HG03103 (cell line): ENCODE results near the gene SLC7A4.
"Not testable (repeated sequence)": the region's sequence is repeated elsewhere in the genome, so short reads cannot be mapped to it uniquely, and the experiment has no call there.

Source experiments
- ATAC-seq: cut with Tn5 transposase; IDR thresholded peaks from one replicate; pipeline ENCODE4 v1.9.1; 2021; ENCODE audit warnings: low read depth; ENCODE audit not compliant: unreplicated experiment

Gene SLC7A4, protein sequence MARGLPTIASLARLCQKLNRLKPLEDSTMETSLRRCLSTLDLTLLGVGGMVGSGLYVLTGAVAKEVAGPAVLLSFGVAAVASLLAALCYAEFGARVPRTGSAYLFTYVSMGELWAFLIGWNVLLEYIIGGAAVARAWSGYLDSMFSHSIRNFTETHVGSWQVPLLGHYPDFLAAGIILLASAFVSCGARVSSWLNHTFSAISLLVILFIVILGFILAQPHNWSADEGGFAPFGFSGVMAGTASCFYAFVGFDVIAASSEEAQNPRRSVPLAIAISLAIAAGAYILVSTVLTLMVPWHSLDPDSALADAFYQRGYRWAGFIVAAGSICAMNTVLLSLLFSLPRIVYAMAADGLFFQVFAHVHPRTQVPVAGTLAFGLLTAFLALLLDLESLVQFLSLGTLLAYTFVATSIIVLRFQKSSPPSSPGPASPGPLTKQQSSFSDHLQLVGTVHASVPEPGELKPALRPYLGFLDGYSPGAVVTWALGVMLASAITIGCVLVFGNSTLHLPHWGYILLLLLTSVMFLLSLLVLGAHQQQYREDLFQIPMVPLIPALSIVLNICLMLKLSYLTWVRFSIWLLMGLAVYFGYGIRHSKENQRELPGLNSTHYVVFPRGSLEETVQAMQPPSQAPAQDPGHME

DNA sequence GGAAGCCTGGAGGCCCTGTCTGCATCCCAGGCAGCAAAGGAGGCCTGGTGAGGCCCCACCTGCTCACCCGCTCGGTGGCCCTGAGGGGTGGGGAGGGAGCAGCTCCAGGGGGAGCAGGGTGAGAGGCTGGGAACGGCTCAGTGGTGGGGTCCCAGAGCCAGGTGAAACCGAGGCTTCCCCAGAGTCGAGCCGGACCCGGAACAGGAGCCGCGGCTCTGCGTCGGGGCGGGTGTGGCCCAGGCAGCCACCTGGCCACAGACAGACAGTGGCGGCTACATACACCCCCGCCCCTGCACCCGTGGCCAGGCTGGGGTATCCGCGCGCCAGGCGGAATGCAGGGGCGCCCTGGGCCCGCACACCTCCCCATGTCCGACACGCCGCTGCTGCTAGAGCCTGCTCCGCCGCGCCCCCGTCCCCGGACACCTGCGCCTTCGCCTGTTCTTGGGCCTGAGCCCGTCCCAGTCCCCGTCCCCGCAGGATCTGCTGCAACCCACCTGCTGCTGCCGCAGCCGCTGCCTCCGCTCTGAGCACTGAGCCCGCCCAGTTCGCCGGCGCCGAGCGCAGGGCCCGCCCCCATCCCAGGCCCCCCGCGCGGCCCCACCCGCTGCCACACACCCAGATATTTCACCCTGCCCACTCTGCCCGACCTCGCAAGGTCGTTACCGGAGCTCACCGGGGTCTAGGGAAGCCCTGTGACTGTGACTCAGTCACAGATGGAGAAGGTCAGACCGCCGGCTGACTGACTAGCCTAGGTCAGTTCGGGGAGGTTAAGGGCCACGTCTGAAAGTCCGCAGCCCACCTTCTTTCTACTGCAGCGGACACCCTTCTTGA lies at the start of gene SLC7A4:
Gene SLC7A4, minus strand, starts transcription at position 525 of the 831 bp plus-strand sequence. CDS start 749 bp downstream, outside the sequence.
- no peak for ATAC-seq

DNA sequence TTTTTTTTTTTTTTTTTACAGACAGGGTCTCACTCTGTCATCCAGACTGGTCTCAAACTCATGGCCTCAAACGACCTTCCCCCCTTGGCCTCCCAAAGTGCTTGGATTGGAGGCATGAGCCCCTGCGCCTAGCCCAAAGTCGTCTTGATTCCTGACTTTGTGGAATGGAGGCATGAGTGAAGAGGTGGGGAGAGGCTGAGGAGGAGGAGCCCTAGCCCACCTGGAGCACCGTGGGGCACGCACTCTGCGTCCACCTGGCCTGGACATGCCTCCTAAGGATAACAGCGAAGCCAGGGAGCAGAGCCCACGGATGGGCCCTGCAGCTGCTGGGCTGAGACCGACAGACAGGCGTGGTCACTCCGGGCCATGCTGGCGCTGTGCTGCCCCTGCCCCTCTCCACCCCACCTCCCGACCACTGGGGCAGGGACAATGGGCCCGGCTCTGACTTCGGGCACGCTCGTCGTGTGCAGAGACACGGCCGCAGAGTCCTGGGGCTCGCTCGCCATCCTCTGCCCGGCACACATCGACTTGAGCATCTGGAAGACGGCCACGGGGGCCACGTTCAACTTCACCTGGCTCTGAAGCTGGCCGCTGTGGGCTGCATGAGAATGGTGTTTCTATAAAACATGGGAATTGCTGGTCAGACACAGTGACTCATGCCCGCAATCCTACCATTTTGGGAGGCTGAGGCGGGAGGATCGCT lies 48.2 kb upstream of the SLC7A4 start:
- ATAC-seq, result no peak

DNA sequence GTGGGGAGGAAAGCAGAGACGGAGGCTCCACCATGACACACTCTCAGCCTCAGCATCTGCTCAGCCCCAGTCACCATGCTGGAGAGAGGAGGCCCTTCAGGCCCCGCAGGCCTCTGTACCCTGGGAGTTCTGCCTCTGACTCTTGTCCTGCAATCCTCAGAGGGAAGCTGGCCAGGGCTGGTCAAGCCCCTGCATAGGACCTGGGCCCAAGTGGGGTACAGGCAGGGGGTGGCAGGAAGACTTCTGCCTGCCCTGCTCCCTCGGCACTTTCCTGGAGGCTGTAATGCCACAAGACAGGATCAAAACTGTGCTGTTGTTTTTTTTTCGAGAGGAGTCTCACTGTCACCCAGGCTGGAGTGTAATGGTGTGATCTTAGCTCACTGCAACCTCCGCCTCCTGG lies 47.1 kb upstream of the SLC7A4 start:
- no peak for ATAC-seq

DNA sequence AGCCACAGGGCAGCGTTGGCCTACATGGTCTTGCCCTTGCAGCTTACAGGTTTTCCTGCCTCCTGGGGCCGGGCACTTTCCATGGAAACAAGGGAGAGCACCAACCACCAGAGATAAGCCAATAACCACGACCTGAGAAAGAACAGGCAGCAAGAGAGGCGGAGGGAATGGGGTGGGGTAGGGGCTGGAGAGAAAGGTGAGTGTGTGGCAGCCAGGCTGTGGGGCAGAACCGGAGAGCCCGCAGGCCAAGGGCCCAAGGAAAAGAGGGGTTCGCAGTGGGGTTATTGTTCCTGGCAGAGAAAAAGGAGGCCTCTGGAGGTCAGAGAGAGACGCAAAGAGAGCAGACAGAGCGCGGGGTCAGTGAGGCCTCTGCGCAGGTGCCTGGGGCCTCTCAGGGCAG lies 46.6 kb upstream of the SLC7A4 start:
- no peak for ATAC-seq

DNA sequence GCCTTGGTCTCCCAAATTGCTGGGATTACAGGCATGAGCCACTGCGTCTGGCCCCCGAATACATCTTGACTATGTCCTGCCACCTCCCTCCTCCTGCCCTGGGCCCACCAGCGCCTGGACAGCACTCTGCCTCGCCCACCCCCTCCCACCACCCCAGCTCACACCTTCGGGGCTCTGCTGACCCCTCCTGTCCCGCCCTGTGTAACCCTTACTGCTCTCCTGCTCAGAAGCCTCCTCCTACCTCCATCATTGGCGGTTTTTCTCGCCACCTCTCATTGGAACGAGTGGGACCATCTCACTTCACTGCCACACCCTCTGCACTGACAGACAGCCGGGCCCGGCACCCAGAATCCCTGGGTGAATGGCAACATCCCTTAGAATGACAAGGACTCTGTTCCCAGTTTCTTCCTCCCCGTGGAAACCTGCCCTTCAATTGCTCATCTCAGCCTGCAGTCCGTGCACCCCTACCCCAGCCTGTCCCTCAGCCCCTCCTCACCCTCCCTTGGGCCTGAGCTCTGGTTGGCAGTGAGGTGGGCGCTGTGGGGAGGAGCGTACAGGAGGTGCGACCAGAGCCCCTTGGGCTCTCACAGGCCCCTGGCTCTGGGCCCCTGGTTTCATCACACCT lies 45.6 kb upstream of the SLC7A4 start:
- ATAC-seq, result no peak

DNA sequence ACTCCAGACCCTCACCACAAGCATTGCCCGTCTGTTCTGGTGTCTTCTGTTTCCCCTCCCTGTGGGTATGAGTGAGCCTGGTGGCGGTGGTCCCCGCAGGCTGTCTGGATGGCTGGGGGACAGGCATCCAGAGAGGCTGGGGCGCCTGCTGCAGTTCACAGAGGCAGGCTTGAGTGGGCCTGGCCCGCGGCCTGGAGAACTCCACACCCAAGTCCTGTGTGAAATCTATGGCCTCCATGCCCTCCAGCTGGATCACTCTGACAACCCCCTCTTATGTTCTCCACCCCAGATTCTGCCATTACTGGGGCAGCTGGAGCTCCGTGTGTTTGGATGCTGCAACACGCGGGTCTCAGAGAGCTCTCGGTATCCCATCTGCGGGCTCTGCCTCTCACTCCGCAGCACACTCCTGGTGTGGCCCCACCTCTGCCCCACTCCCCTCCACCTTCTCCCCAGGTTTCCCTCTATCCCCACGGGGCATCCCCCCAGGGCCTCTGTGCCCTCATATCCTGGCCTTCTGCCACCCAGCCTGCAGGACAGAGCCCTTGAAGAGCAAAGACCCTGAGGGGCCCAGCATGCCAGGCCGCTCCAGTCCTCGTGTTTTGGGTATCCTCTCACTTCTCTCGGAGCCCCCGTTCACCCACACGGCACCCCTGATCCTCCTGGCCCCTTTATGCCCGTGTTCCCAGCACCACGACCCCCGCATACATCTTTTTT lies 44.7 kb upstream of the SLC7A4 start:
- no peak for ATAC-seq

DNA sequence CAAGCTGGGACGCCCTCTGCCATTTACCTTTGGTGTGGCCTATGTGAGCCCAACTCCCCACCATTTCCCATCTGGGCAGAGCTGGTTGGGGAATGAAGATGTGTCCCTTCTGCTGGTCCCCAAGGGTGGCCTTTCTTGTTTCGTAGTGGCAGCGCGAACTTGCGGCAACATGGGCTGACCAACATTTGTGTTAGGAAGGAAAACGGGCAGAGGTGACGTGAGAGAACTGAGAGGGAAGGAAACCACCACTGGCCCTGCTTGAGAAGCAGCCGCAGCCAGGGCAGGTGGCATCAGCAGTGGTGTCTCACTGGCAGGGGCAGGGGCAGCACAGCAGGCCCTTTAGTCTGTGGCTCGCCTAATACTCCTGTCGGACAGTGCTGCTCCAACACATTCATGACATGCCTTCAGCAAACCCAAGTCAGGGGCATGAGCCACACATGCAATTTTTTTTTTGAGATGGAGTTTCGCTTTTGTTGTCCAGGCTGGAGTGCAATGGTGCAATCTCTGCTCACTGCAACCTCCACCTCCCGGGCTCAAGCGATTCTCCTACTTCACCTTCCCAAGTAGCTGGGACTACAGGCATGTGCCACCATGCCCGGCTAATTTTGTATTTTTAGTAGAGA lies 43.3 kb upstream of the SLC7A4 start:
- ATAC-seq, result no peak

DNA sequence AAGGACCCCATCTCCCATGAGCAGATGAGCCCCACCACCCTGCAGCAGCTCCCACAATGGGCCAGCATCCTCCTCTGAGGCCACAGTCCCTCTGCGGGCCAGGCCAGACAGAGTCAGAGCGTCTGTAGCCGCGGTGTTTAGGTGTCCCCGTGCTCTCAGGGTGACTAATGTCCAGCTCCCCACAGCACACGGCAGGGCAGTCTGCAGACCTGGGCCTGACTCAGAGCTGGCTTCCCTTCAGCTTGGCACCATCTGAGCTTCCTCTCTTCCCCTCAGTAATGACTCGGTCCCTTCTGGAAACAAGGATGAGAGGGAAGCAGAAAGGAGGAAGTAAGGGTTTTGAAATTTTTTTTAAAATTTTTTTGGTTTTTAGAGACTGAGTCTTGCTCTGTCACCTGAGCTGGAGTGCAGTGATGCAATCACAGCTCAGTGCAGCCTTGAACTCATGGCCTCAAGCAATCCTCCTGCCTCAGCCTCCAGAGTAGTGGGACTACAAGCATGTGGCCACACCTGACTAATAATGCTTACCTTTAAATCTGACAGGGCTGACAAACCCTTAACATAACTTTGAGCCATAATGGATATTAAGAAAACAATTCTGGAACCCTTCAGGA lies 41.8 kb upstream of the SLC7A4 start:
- ATAC-seq, result no peak

DNA sequence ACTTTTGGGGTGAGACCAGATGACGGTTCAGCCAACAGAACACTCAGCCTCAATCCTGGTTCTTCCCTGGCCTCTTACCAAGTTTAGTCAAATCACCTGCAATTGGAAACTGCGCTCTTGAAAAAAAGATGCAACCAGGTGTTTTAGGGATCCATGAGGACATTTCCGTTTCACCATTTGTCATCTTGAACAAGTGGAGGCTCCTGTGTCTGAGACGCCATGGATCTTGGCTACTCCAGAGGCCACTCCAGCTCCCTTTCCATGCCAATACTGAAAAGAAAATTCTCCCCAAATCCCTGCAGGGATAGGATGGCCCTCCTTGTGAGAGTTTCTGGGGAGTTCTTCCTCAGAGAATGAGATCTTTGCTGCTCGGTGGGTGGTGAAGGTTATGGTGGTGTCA lies 41.1 kb upstream of the SLC7A4 start:
- no peak for ATAC-seq

DNA sequence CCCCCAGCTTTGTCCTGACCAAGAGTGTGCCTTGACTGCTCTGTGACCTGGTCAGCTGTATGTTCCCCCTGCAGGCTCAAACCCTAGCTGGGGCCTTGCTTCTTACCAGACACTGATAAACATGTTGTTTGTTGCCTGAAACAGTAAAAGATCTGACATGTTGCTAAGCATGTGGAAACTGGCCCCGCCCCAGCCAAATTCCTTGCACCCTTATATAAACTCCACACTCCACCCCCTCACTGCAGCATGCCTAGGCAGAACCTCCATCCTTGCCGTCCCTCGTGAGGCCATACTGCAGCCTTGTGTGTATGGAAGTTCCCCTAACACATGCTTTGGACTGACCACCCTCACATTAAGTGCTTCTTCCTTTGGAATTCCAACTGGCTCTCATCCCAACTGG lies 40.7 kb upstream of the SLC7A4 start:
- no peak for ATAC-seq

DNA sequence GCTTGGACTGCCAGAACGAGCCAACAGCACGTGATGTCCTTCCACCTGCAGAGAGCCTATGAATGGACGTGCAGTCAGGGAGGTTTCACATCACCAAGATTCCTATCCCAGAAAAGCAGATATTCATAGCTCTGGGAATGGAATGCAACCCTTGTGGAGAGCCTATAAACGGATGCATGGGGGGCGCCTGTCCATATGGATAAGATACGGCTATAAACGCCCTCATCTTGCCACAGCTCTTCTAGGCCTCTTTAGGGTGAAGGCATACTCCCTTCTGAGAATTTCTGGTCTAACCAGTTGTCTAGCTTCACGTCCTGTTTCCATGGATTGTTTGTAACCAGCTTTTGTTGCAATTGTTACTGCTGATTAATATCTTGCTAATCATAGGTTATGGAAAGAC lies 39.4 kb upstream of the SLC7A4 start:
- not testable (repeated sequence) for ATAC-seq

DNA sequence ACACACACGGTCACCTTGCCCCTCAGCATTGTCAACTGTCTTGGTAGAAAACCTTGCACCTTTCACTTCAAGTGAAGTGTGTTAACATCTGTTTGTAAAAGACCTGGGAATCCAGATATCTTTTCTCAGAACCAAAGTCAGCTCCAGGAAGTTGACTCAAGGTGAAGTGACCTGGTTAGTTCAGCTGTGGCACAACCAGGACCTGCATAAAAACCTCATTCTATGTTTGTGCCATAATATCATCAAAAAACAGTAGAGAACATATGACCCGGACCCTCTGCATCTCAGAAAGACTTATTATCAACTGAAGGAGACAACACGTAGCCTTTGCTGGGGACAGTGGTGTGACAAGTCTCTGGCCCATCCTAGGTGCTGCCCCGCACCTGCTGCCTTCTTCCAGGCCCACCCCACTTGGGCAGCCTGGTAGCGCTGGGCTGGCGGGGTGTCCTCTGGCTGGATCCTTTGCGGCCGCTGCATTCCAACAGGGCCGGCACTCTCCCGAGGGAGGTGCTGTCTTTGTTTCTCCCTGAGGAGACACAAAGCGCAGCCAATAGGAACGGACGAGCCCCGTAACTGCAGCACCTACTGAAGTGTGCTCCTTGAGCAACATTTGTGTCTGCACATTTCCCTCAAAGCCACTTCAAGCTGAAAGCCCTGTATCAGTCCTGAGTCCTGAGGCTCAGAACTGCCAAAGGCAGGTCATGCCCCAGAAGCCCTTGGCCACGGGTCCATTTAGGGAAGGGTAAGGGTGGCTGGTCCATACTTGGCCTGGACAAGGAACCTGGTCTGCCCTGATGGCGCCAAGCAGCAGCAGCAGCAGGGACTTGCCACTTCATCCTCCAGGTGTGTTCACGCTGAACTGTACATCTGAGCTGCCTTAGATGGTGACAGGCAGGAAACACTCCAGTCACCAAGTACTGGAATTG lies 38.6 kb upstream of the SLC7A4 start:
- ATAC-seq, result no peak

DNA sequence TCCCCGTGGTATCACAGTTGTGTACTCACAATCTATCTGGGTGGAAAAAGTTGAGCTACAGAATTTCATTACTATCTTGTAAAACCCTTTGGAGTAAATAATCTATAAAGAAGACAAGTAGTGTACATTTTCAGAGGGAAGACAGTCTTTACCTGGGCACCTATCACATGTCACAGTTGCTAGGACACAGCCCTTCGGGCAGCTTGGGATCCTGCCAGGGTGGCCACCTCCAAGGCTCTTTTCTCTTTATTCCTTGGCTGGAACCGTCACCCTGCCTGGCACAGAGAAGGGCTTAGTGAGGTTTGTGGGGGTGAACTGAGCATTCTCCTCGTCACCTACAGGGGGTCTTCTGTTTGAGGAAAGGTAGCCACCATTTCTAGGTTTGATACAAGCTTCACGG lies 37.0 kb upstream of the SLC7A4 start:
- no peak for ATAC-seq

DNA sequence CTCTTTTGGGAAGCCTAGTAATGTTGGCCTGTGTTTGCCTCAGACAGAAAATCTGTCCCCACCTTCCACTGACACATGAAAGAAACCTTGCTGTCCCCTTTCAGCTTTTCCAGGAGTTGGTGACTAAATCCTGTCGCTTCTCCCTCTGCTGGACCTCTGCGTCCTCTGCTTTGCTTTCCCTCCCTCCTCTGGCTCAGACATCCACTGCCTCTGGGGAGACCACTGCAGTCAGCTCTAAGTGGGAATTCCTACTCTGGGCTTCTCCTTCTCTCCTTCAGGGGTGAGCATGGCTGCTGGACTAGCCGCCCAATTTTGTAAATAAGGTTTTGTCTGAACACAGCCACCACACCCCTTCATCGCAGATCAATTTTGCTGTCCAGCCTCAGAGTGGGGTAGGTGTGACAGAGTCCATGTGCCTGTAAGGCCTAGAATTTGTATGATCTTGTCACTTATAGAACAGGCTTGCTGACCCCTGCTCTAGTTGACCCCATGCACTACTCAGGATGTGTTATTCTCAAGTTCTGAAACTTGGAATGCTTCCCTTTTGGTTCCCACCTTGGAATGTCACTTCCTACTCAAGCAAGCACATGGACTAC lies 36.4 kb upstream of the SLC7A4 start:
- ATAC-seq, result no peak

DNA sequence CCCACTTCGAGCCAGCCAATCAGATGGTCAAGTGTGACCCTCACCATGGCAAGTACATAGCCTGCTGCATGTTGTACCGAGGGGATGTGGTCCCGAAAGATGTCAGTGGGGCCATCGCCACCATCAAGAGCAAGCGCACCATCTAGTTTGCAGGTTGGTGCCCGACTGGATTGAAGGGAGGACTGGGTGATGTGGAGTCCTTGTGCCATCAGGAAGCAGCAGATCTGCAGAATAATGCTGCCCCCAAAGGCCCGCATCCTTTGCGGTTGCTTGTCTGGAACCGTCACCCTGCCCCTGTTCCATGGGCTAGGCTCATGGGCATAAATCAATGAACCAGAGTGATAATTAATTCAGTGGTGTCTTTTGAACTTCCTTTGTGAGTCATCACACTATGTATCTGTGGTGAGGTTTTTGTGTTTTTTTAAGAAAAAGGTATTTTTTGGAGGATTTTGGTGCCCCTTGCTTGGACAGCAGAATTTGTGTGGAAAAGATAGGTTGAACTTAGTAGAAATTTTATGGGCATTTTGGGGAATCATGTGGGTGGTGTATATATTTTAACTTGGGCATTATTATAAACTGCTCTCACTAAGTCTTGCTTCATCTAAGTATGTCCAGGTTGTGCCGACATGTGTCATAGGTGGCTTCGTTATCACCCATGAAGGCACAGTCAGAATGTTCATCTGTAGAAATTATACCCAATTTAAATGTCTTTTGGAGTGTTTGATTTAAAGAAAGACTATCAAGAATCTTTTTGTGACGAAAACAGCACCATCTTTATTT lies 35.7 kb upstream of the SLC7A4 start:
- no peak for ATAC-seq

DNA sequence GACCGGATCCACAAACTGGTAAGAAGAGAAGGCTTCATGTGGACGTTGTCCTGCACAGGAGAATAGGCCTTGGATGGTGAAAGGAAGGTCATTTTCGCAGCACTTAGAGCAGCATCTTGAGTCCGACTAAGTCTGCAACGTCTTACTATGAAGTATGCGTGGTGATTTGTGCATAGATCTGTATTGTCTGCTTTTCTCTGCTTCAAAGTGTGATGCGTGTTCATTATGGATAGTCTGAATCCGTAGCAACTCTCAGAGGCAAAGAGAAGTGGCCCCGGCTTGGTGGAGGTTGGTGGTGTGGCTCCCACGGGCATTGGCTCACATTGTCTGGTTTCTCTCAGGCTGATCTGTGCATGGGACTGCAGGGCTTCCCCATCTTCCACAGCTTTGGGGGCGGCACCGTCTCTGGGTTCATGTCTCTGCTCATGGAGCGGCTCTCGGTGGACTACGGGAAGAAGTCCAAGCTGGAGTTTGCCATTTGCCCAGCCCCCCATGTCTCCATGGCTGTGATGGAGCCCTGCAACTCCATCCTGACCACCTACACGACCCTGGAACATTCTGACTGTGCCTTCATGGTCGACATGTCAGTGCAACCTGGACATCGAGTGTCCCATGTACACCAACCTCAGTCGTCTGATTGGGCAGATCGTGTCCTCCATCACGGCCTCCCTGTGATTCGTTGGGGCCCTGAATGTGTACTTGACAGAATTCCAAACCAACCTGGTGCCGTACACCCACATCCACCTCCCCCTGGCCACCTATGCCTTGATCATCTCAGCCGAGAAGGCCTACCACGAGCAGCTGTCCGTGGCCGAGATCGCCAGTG lies 34.9 kb upstream of the SLC7A4 start:
- ATAC-seq, result no peak
